ENCODE measurements around the gene IP6K3.

IP6K3 gene

DNA sequence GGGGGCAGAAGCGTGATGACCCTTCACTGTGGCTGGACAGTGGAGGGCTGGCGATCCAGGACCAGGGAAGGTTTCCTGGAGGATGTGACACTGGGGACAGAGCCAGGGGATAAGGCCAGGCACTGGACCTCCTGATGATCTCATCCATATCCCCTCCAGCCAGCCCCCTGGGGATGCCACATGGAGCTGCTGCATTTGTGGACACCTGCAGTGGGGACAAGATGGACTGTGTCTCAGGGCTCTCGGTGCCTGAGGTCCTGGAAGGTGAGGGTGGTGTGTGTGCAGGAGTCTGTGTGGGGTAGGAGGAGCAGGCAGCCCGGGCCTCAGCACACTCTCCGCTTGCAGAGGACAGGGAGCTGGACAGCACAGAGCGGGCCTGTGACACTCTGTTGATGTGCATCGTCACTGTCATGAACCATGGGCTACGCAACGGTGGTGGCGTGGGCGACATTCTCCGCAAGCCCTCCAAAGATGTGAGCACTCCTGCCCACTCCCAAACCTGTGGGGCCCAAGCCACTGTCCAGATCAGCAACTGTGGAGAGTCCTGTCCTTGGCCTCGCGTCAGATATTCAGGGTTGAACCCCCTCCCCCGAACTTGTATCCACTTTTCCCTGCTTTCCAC, 55.1 kb downstream of the IP6K3 start:
- no peak for DNase-seq (ENCODE audit: low read depth in 2 of 2, low spot score in 1 of 2)

- DNase-seq (ENCODE audit: low read depth in 2 of 2, low spot score in 1 of 2), result no peak
Measured at GRCh38 chr6:33690766-33691165, 55.9 kb downstream of the IP6K3 start.

DNA sequence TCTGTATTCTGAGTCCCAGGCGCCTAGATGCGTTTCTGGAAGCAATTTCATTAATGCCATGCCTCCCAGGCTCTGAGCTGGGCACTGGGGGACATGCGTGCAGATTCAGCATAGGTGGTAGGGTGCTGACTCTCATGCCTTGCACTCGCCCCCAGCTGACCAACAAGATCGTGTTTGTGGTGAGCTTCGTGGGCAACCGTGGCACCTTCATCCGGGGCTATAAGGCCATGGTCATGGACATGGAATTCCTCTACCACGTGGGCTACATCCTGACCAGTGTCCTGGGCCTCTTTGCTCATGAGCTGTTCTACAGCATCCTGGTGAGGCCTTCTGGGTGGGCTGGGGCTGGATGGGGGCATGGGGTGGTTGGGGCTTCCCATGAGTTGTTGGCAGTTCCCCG, 56.8 kb downstream of the IP6K3 start:
- DNase-seq (ENCODE audit: low read depth in 2 of 2, low spot score in 1 of 2), result no peak

DNA sequence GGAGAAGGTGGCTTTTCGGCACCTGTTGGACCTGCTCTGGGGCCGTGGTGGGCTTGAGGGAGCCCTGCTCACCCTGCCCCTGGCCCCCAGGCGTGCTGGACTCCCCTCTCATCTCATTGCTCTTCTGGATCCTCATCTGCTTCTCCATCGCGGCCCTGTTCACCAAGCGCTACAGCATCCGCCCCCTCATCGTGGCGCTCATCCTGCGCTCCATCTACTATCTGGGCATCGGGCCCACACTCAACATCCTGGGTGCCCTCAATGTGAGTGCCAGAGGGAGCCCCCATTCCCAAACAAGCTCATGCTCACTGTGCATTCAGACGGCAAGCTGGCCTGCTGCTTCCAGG, 57.6 kb downstream of the IP6K3 start:
- DNase-seq (ENCODE audit: low read depth in 2 of 2, low spot score in 1 of 2), result no peak

DNA sequence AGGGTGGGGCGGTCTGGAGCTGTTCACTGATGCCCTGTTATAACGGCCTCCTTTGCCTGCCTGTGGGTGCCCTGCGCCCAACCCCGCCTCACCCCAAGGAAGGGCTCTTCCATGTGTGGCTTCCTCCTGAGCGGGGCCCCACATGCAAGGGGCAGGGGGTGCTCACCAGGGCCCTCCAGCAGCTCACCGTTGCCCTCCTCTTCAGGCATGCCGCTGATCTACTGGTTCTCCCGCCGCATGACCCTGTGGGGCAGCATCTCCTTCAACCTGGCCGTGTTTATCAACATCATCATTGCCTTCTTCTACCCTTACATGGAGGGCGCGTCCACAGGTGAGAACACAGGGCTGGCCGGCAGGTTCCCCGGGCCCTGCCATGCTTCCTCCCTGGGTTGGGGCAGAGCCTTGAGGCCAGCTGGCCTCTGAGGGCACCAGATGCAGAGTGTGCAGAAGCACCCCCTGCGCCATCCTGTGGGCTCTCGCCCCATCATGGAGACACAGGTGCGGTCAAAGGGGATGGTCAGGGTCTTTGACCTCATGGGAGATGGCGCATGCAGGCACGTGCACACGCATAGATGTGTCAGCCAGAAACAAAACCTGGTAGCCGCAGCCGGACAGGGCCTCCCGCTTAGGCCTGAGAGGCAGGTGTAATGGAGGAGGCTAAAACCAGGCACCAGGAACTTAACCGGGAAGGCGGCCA, 58.1 kb downstream of the IP6K3 start:
- no peak for DNase-seq (ENCODE audit: low read depth in 2 of 2, low spot score in 1 of 2)

DNA sequence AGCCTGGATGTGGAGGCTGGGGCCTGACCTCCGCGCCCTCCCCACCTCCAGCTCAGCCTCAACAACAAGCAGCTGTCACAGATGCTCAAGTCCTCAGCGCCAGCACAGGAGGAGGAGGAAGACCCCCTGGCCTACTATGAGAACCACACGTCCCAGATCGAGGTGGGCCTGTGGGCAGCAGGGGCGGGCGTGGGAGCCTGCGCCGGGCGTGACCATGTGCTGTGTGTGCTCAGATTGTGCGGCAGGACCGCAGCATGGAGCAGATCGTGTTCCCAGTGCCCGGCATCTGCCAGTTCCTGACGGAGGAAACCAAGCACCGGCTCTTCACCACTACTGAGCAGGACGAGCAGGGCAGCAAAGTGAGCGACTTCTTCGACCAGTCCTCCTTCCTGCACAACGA, 58.7 kb downstream of the IP6K3 start:
- DNase-seq (ENCODE audit: low read depth in 2 of 2, low spot score in 1 of 2), result no peak

DNA sequence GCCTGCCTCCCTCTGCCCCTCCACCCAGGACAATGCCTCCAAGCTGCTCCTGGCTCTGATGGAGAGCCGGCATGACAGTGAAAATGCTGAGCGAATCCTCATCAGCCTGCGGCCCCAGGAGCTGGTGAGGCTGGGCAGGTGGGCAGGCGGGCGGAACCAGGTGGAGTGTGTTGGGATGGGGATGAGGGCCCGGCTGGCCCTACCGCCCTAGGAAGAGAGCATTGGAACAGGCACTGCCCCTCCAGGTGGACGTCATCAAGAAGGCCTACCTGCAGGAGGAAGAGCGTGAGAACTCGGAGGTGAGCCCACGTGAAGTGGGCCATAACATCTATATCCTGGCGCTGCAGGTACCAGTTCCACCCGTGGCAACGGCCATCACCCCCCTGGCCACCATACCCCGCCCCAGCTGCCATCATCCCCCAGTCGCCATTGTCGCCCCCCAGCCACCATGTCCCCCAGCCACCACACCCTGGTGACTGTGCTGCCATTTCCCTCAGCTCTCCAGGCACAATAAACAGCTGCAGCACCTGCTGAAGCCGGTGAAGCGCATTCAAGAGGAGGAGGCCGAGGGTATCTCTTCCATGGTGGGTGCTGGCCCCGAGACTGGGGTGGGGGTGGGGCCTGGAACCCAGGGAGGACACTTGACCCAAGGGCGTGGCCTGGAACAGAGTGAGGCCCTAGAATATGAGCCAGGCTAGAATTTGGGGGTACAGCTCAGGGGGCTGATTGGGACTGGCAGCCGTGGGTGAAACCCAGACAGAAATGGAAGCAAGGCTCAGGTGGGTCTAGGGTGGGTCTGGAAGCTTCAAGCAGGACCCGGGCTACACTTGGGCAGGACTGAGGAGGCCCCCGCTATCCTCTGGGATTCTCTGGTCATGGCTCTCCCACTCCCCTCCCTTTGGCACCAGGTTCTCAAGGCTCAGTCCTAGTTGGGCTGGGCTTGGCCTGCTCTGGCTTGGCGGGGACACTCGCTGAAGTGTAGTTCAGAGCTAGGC, 59.4 kb downstream of the IP6K3 start:
- no peak for DNase-seq (ENCODE audit: low read depth in 2 of 2, low spot score in 1 of 2)

DNA sequence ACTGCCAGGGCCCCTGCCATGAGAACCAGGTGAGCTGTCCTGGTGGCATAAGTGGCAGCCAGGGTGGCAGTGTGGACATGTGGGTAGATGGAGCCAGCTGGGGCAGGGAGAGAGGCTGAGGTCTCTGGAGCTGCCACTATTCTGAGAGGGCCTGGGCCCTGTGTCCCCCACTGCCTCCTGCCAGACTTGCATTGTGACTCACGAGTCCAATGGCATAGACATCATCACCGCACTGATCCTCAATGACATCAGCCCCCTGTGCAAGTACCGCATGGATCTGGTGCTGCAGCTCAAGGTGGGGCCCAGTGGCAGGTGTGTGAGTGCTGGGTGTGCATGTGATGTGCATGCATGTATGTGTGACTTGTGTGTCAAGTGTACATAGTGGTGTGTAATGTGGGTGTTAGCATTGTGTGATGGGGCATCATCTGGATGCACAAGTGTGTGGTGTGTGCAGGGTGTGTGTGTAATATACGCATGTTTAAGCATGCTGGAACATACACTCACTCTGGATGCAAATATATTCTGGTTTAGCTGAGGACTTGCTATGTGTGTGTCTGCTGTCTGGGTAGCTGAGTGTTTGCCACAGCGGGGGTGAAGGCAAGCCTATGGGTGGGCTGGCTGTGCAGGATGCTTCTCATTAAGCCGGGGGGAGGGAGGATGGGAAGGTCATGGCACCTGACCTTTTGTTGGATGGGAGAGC, 60.3 kb downstream of the IP6K3 start:
- DNase-seq (ENCODE audit: low read depth in 2 of 2, low spot score in 1 of 2), result no peak

DNA sequence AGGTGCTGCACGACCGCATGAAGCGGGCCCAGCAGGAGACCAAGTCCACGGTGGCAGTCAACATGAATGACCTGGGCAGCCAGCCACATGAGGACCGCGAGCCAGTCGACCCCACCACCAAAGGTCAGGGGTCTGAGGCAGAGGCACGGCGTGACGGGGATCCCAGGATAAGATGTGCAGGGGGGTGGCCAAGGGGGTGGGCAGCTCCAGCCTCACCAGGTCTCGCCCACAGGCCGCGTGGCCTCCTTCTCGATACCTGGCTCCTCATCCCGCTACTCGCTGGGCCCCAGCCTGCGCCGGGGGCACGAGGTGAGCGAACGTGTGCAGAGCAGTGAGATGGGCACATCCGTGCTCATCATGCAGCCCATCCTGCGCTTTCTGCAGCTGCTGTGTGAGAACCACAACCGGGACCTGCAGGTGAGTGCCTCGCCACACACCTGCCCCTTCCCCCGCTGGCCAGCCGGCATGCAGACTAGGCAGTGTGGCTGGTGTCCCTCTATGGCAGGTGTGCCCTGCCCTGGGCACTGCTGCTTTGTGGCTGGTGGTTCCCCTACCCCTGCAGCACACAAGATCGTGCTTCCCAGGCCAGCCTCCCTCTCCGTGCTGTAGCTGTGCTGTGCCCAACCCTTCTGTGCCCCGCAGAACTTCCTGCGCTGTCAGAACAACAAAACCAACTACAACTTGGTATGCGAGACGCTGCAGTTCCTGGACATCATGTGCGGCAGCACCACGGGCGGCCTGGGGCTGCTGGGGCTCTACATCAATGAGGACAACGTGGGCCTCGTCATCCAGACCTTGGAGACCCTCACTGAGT, 61.1 kb downstream of the IP6K3 start:
- no peak for DNase-seq (ENCODE audit: low read depth in 2 of 2, low spot score in 1 of 2)

DNA sequence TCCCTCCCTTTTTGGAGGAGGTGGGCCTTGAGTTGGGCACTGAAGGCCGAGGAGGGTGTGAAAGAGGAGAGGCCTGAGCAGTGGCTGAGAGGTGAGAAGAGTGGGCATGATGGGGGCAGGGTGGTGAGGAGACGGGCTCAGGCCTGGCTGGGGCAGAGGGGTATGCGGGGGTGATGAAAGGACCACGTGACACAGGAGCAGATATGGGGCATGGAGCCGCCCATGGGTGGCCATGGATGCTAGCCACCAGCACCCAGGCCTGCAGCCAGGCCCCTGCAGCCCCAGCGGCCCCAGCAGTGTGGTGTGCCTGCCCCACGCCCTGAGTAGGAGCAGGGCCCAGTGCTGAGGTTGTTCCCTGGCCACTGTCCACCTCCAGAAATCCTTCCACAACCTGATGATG, 61.7 kb downstream of the IP6K3 start:
- no peak for DNase-seq (ENCODE audit: low read depth in 2 of 2, low spot score in 1 of 2)

GRCh38 chr6:33684428-33684896, 62.2 kb downstream of the IP6K3 start:
- no peak for DNase-seq (ENCODE audit: low read depth in 2 of 2, low spot score in 1 of 2)

GRCh38 chr6:33683576-33684427, 62.9 kb downstream of the IP6K3 start:
- no peak for DNase-seq (ENCODE audit: low read depth in 2 of 2, low spot score in 1 of 2)

- DNase-seq (ENCODE audit: low read depth in 2 of 2, low spot score in 1 of 2), result no peak
Measured at GRCh38 chr6:33683051-33683571, 63.6 kb downstream of the IP6K3 start.

DNA sequence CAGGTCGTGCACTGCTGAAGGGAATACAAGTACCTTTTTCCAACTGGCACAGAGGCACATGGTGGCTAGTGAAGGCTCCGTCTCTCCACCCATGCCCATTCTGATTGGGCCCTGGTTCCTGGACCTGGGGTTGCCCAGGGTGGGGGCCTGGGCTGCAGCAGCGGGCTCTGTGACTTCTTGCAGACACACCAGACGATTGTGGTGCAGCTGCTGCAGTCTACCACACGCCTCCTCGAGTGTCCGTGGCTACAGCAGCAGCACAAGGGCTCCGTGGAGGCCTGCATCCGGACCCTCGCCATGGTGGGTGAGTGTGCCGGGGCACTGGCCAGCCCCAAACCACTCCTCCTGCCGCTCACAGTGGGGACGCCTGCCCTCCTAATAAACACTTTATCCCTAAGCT, 64.4 kb downstream of the IP6K3 start:
- no peak for DNase-seq (ENCODE audit: low read depth in 2 of 2, low spot score in 1 of 2)

DNA sequence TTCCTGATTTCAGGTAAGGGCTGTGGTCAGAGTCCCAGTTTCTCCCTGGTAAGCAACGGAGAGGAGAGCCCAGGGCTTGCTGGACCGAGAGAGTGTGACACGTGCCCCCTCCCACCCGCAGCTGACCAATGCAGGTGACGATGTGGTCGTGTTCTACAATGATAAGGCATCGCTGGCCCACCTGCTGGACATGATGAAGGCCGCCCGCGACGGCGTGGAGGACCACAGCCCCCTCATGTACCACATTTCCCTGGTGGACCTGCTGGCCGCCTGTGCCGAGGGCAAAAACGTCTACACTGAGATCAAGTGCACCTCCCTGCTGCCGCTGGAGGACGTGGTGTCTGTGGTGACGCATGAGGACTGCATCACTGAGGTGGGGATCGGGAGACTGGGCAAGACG, 66.9 kb downstream of the IP6K3 start:
- no peak for DNase-seq (ENCODE audit: low read depth in 2 of 2, low spot score in 1 of 2)

DNA sequence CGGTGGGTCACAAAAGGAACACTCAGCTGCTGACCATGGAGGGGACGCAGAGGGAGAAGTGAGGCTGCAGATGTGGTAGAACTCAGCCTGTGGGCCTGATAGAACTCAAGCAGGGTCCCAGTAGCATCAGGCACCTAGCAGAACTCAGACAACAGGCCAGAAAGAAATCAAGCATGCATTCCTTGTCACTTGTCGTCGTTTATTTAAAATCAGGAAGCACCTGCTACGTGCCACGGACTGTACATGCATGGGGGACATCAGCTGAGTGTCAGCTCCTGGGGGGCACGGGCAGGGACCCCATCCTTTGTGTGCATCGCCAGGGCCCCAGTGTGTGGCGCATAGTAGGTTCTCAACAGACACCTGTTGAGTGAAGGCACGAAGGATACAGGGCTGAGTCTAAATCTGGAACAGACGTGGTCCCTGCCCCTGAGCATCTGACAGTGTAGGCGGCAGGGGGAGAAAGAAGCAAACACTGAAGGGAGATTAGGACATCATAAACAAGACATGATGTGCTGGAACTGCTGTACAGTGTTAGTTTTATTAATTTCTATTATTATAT, 67.7 kb downstream of the IP6K3 start:
- no peak for DNase-seq (ENCODE audit: low read depth in 2 of 2, low spot score in 1 of 2)

DNA sequence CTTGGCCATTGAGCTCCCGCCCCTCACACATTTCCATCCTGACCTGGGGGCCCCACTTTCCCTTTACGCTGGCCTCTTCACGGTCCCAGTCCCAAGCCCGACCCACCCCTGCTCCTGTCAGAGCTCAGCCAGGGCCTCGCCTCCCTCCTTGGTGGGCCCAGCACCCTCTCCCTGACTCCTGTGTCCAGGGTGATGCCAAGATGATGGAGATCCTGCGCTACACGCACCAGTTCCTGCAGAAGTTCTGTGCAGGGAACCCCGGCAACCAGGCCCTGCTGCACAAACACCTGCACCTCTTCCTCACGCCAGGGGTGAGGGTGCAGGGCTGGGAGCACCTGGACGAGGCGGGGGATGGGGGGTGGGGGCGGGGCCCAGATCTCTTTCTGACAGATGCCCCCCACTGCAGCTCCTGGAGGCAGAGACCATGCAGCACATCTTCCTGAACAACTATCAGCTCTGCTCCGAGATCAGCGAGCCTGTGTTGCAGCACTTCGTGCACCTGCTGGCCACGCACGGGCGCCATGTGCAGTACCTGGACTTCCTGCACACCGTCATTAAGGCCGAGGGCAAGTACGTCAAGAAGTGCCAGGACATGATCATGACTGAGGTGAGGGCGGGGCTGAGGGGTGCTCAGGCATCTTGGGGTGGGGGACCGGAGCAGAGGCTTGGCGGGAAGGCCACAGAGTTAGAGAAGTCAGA, 68.3 kb downstream of the IP6K3 start:
- DNase-seq (ENCODE audit: low read depth in 2 of 2, low spot score in 1 of 2), result no peak

DNA sequence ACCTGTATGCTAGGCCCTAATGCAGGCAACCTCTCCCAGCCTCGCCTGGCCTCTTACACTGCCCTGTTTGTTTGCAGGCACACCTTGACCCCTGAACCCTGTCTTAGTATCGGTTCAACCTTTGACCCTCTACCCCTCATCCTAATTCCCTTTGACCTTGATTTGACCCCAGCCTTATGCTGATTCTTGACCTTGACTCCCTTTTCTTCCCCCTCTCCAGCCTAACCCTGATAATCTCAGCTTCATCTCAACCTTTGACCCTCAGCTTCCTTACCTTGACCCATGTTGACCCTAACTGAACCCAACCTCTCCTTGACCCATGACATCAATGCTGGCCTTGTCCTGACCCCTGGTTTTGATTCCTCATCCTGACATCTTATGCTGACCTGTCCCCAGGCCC, 69.0 kb downstream of the IP6K3 start:
- DNase-seq (ENCODE audit: low read depth in 2 of 2, low spot score in 1 of 2), result no peak

Measured in stimulated activated CD8-positive, alpha-beta memory T cell treated with anti-CD3 and anti-CD28 coated beads, Interleukin-4, amount 100 ng/mL, for 1 hour (primary cell).